ENCODE results near the gene SORCS2. TPM values are rescaled to one million over a fixed set of nuclear protein-coding genes. Genes with fewer than 3 reads are reported as not detected.
A peak's percentile ranks its signal among the peaks of the same experiment; 100 is the strongest.

Gene SORCS2
- total RNA-seq, 6 donors from 2014 or later, result 2.2 to 28.3 (median 7.2) TPM

DNA sequence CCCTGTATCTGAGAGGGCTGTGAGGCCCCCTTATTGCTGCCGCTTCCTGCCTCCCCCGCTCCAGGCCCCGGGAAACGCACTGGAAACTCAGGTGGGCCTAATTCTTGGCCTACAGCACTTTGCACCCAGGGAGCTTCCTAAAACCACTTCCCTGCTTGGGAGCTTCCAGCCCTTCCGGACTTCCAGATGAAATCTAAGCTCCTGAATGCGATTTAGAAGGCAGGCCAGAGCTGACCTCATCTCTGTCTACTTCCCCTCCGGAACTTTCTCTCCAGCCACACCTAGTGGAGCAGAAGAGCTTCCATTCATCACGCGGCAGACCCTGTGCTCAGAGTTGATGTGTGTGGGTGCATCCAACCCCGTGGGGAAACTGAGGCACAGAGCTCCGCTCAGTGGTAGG is 84.2 kb downstream of the SORCS2 start:
- TF ChIP-seq EP300 (IDR thresholded peaks at IDR 0.05) (no peak), POLR2A (IDR thresholded peaks at IDR 0.05) (no peak), POLR2AphosphoS5 (IDR thresholded peaks at IDR 0.05) (no peak)
- TF ChIP-seq, protein P1, sequence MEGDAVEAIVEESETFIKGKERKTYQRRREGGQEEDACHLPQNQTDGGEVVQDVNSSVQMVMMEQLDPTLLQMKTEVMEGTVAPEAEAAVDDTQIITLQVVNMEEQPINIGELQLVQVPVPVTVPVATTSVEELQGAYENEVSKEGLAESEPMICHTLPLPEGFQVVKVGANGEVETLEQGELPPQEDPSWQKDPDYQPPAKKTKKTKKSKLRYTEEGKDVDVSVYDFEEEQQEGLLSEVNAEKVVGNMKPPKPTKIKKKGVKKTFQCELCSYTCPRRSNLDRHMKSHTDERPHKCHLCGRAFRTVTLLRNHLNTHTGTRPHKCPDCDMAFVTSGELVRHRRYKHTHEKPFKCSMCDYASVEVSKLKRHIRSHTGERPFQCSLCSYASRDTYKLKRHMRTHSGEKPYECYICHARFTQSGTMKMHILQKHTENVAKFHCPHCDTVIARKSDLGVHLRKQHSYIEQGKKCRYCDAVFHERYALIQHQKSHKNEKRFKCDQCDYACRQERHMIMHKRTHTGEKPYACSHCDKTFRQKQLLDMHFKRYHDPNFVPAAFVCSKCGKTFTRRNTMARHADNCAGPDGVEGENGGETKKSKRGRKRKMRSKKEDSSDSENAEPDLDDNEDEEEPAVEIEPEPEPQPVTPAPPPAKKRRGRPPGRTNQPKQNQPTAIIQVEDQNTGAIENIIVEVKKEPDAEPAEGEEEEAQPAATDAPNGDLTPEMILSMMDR (IDR thresholded peaks at IDR 0.05), result no peak
- no peak overlapping the region for H3K27ac ChIP-seq
- 55 to 75% methylated on average over 10 to 11 of the region's 11 CpGs for WGBS, 2 donors
- no peak overlapping the region for H3K4me3 ChIP-seq
- no peaks in the 10 kb centered on the region for H3K27me3 ChIP-seq
- H3K9me3 ChIP-seq, result no peaks in the 10 kb centered on the region
- H3K36me3 ChIP-seq, result no peaks in the 10 kb centered on the region
- no peaks in the 10 kb centered on the region for H3K4me1 ChIP-seq
- ATAC-seq (ENCODE audit: low FRiP score in 2 of 2) (peak in 1 of 2 donors; percentile 78), DNase-seq (no peak)

DNA sequence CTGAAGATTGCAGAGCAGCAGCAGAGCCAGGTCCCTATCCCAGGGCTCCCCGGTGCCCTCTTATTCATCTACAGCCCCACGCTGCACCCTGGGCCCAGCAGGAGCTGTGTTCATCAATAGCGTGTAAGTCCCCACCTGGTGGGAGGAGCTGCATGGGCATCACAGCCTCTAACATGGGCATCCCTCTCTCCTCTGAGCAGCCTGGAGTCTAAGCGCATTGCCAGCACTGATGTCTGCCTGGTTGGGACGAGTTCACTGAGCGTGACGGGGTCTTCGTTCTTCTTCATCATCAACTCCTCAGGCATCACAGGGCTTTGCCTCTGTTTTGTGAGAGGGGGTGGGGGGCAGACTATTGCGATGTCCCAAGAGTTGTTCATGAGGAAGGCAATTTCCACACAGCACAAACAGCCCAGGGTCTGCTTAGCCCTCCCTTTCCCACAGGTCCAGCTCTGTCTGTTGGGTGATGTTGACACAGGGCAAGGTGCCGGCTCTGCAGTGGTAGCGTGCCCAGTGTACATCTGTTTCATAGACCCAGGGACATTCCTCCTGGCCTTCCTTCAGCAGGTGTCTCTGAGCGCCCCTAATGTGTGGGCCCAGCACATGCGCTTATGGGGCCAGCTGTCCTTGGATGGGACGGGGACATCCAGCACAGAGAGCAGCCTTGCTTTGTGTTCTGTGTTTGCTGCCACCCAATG is 85.9 kb downstream of the SORCS2 start:
- Histone ChIP-seq H3K9me3 (no peaks in the 10 kb centered on the region), H3K4me1 (peaks cover 0 to 4% (median 0%) of the 10 kb centered on the region in 4 donors), H3K27ac (no peak overlapping the region), H3K36me3 (no peaks in the 10 kb centered on the region), H3K4me3 (no peak overlapping the region), H3K27me3 (no peaks in the 10 kb centered on the region)
- 93 to 97% methylated on average over 5 to 14 of the region's 14 CpGs for WGBS, 2 donors
- DNase-seq (no peak), ATAC-seq (ENCODE audit: low FRiP score in 2 of 2) (no peak)
- TF ChIP-seq, protein P1 (IDR thresholded peaks at IDR 0.05), result no peak
- no peak for TF ChIP-seq POLR2A (IDR thresholded peaks at IDR 0.05)
- TF ChIP-seq EP300 (IDR thresholded peaks at IDR 0.05), result no peak
- TF ChIP-seq POLR2AphosphoS5 (IDR thresholded peaks at IDR 0.05), result no peak

DNA sequence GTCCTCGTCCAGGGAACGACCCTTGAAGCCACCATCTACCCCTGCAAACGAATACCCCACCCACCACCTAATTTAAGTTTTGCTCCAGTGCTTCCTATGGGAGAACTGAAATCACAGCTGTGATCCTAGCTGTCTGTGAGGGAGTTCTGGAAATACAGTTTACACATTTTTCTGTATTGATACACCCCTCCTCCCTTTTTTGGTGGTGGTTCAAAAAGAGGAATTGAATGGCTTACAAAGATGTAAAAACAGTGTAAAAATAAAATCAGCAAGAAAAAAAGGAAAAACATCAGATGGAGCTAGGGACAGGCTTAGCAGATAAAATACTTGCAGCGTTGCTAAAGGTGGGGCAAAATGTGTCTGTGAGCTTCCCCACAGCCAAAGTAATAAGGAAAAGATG is 86.6 kb downstream of the SORCS2 start:
- Histone ChIP-seq H3K27ac (no peak overlapping the region), H3K9me3 (no peaks in the 10 kb centered on the region), H3K27me3 (no peaks in the 10 kb centered on the region), H3K36me3 (no peaks in the 10 kb centered on the region), H3K4me3 (no peak overlapping the region), H3K4me1 (peaks cover 0 to 8% (median 0%) of the 10 kb centered on the region in 4 donors)
- ATAC-seq (ENCODE audit: low FRiP score in 2 of 2), result no peak
- TF ChIP-seq POLR2AphosphoS5 (IDR thresholded peaks at IDR 0.05) (no peak), POLR2A (IDR thresholded peaks at IDR 0.05) (no peak), EP300 (IDR thresholded peaks at IDR 0.05) (no peak)
- TF ChIP-seq, protein P1 (IDR thresholded peaks at IDR 0.05), result no peak
- DNase-seq, result no peak
- WGBS, 2 donors, result 75 to 91% methylated on average over 4 of the region's 4 CpGs

GRCh38 chr4:7279902-7280301 is 87.6 kb downstream of the SORCS2 start:
- DNase-seq (no peak), ATAC-seq (ENCODE audit: low FRiP score in 2 of 2) (no peak)
- Histone ChIP-seq H3K4me1 (peaks cover 0 to 8% (median 0%) of the 10 kb centered on the region in 4 donors), H3K9me3 (no peaks in the 10 kb centered on the region), H3K36me3 (no peaks in the 10 kb centered on the region), H3K27me3 (no peaks in the 10 kb centered on the region), H3K27ac (no peak overlapping the region), H3K4me3 (no peak overlapping the region)
- TF ChIP-seq EP300 (IDR thresholded peaks at IDR 0.05) (no peak), POLR2A (IDR thresholded peaks at IDR 0.05) (no peak), POLR2AphosphoS5 (IDR thresholded peaks at IDR 0.05) (no peak)
- TF ChIP-seq, protein P1 (IDR thresholded peaks at IDR 0.05), result no peak
- WGBS, 2 donors, result 66 to 81% methylated on average over 6 of the region's 6 CpGs
